Gastrocnemius medialis (tissue), 4 donors: ENCODE results near the gene LTB4R2.

Experiments used
- POLR2A ChIP-seq, 2 donors: fragments of 450-650 bp; IDR thresholded peaks; one replicate each; pipeline ENCODE4 v1.6.1; 2017; ENCODE audit warnings: antibody characterized with exemption in 2 of 2, mild to moderate bottlenecking in 2 of 2, moderate library complexity in 2 of 2
- TF ChIP-seq, protein P1 (sequence below), 5 experiments: fragments of 450-650 bp in 3 of 5; fragments of 200-600 bp in 2 of 5; sonication (generic) in 2 of 5; IDR thresholded peaks in 4 of 5; conservative IDR thresholded peaks in 1 of 5; 1 replicate in 4 of 5; 2 replicates in 1 of 5; pipeline ENCODE4 v1.5.1; 2016 to 2019; ENCODE audit warnings: antibody characterized with exemption in 5 of 5, mild to moderate bottlenecking in 3 of 5, moderate library complexity in 3 of 5

DNA sequence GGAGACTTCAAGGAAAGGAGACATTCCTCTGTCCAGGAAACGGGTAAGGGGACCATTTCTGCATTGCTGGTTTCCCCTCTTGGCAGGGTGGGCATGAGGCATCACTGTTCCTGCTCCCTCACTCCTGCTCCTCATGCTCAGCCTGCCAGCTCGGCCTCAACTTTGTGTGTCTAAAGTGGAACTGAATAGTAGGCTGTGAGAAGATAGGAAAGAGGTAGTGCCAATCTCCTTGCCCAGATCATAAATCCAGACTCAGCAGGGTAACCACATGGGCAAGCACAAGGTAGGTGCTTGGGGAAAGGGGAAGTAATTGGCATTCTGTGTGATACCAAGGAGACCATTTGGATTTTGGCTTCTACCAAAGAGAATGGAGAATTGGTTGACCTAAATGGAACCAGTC is 4.0 kb downstream of the LTB4R2 start:
- TF ChIP-seq, protein P1, sequence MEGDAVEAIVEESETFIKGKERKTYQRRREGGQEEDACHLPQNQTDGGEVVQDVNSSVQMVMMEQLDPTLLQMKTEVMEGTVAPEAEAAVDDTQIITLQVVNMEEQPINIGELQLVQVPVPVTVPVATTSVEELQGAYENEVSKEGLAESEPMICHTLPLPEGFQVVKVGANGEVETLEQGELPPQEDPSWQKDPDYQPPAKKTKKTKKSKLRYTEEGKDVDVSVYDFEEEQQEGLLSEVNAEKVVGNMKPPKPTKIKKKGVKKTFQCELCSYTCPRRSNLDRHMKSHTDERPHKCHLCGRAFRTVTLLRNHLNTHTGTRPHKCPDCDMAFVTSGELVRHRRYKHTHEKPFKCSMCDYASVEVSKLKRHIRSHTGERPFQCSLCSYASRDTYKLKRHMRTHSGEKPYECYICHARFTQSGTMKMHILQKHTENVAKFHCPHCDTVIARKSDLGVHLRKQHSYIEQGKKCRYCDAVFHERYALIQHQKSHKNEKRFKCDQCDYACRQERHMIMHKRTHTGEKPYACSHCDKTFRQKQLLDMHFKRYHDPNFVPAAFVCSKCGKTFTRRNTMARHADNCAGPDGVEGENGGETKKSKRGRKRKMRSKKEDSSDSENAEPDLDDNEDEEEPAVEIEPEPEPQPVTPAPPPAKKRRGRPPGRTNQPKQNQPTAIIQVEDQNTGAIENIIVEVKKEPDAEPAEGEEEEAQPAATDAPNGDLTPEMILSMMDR (IDR thresholded peaks at IDR 0.05 in 4 of 5, conservative IDR thresholded peaks at IDR 0.05 in 1 of 5): no peak
- no peak for TF ChIP-seq POLR2A (IDR thresholded peaks at IDR 0.05)
